H9 (cell line): Measurements from ENCODE around the gene SLC7A6. TPM values are rescaled to one million over a fixed set of nuclear protein-coding genes. Genes with fewer than 3 reads are reported as not detected.

Experiments
- DNase-seq: peaks from one replicate; pipeline ENCODE4 v3.0.0-alpha.2; 2017
- H2AFZ ChIP-seq: one replicate; pipeline ENCODE4 v1.6.1; 2013; ENCODE audit warnings: mild to moderate bottlenecking, low read length, control low read depth, moderate library complexity
- H2AK5ac ChIP-seq: 2 replicates; pipeline ENCODE4 v1.6.1; 2013; ENCODE audit warnings: low read length, control low read depth, mixed read lengths; ENCODE audit not compliant: insufficient read length
- H2BK120ac ChIP-seq: one replicate; pipeline ENCODE4 v1.6.1; 2013; ENCODE audit warnings: low read depth, mild to moderate bottlenecking, low read length, control low read depth, inconsistent platforms; ENCODE audit not compliant: poor library complexity, severe bottlenecking
- H2BK12ac ChIP-seq: 2 replicates; pipeline ENCODE4 v1.6.1; 2013; ENCODE audit warnings: low read length, control low read depth, mixed read lengths, low read depth; ENCODE audit not compliant: insufficient read length
- H2BK15ac ChIP-seq: 2 replicates; pipeline ENCODE4 v1.6.1; 2013; ENCODE audit warnings: low read depth, low read length, control low read depth
- H2BK20ac ChIP-seq: one replicate; pipeline ENCODE4 v1.6.1; 2013; ENCODE audit warnings: low read depth, mild to moderate bottlenecking, low read length, control low read depth, inconsistent platforms; ENCODE audit not compliant: poor library complexity, severe bottlenecking
- H2BK5ac ChIP-seq: 2 replicates; pipeline ENCODE4 v1.6.1; 2013; ENCODE audit warnings: low read length, control low read depth, mixed read lengths; ENCODE audit not compliant: insufficient read length
- H3K14ac ChIP-seq: 2 replicates; pipeline ENCODE4 v1.6.1; 2013; ENCODE audit warnings: low read length, control low read depth; ENCODE audit not compliant: insufficient read depth
- H3K18ac ChIP-seq: 2 replicates; pipeline ENCODE4 v1.6.1; 2013; ENCODE audit warnings: low read depth, mild to moderate bottlenecking, mixed read lengths, low read length, control low read depth; ENCODE audit not compliant: insufficient read length
- H3K23ac ChIP-seq: 2 replicates; pipeline ENCODE4 v1.6.1; 2013; ENCODE audit warnings: low read length, control low read depth, mixed read lengths, low read depth; ENCODE audit not compliant: insufficient read length
- H3K23me2 ChIP-seq: 2 replicates; pipeline ENCODE4 v1.6.1; 2013; ENCODE audit warnings: low read depth, mild to moderate bottlenecking, mixed read lengths, low read length, control low read depth; ENCODE audit not compliant: insufficient read length, poor library complexity, severe bottlenecking
- H3K27ac ChIP-seq: 2 replicates; pipeline ENCODE4 v1.5.1; 2013; ENCODE audit warnings: low read length, control low read depth, mixed read lengths, low read depth; ENCODE audit not compliant: insufficient read length
- H3K27me3 ChIP-seq: 2 replicates; pipeline ENCODE4 v1.6.1; 2013; ENCODE audit warnings: low read length, control low read depth, inconsistent platforms; ENCODE audit not compliant: insufficient read depth
- H3K4ac ChIP-seq: 2 replicates; pipeline ENCODE4 v1.6.1; 2013; ENCODE audit warnings: low read depth, mild to moderate bottlenecking, control low read depth, inconsistent platforms, low read length, moderate library complexity
- H3K4me1 ChIP-seq: 2 replicates; pipeline ENCODE4 v1.6.1; 2013; ENCODE audit warnings: low read length, control low read depth, inconsistent platforms; ENCODE audit not compliant: insufficient read depth
- H3K4me2 ChIP-seq: 2 replicates; pipeline ENCODE4 v1.6.1; 2013; ENCODE audit warnings: low read length, control low read depth, mixed read lengths; ENCODE audit not compliant: insufficient read length, insufficient read depth
- H3K56ac ChIP-seq: 2 replicates; pipeline ENCODE4 v1.6.1; 2013; ENCODE audit warnings: low read depth, mild to moderate bottlenecking, mixed read lengths, low read length, control low read depth; ENCODE audit not compliant: insufficient read length
- H3K79me1 ChIP-seq: 2 replicates; pipeline ENCODE4 v1.6.1; 2013; ENCODE audit warnings: low read depth, mild to moderate bottlenecking, moderate library complexity, low read length, control low read depth, inconsistent platforms; ENCODE audit not compliant: insufficient read depth, poor library complexity, severe bottlenecking
- H3K79me2 ChIP-seq: 2 replicates; pipeline ENCODE4 v1.6.1; 2013; ENCODE audit warnings: low read length, control low read depth, inconsistent platforms; ENCODE audit not compliant: insufficient read depth
- H3K9ac ChIP-seq: 2 replicates; pipeline ENCODE4 v1.6.1; 2013; ENCODE audit warnings: low read length, control low read depth, mixed read lengths; ENCODE audit not compliant: insufficient read length; ENCODE audit errors: extremely low read depth
- H3K9me3 ChIP-seq: one replicate; pipeline ENCODE4 v1.6.1; 2013; ENCODE audit warnings: low read depth, low read length, inconsistent platforms; ENCODE audit not compliant: control insufficient read depth
- H3T11ph ChIP-seq: one replicate; pipeline ENCODE4 v1.6.1; 2013; ENCODE audit warnings: mild to moderate bottlenecking, low read length, control low read depth, inconsistent platforms
- H4K20me1 ChIP-seq: one replicate; pipeline ENCODE4 v1.6.1; 2013; ENCODE audit not compliant: control insufficient read depth, insufficient read length, insufficient read depth
- H4K5ac ChIP-seq: 2 replicates; pipeline ENCODE4 v1.6.1; 2013; ENCODE audit warnings: low read depth, mild to moderate bottlenecking, mixed read lengths, low read length, control low read depth; ENCODE audit not compliant: insufficient read length
- H4K8ac ChIP-seq: replicated peaks from 2 replicates; pipeline ENCODE4 v1.6.1; 2013; ENCODE audit warnings: low read length, control low read depth, mixed read lengths, low read depth; ENCODE audit not compliant: insufficient read length
- H4K91ac ChIP-seq: 2 replicates; pipeline ENCODE4 v1.6.1; 2013; ENCODE audit warnings: low read depth, mild to moderate bottlenecking, moderate library complexity, mixed read lengths, low read length, control low read depth; ENCODE audit not compliant: insufficient read length
- H3K27ac Mint-ChIP-seq, 3 experiments: 2 replicates in 2 of 3; 3 replicates in 1 of 3; pipeline ENCODE4 v1.8.0; 2020 to 2021; ENCODE audit warnings: mixed read lengths in 3 of 3, mild to moderate bottlenecking in 1 of 3, moderate library complexity in 1 of 3
- H3K27me3 Mint-ChIP-seq: 2 replicates; pipeline ENCODE4 v1.8.0; 2021; ENCODE audit warnings: low read depth, mild to moderate bottlenecking, moderate library complexity, mixed read lengths
- H3K36me3 Mint-ChIP-seq, 3 experiments: 2 replicates in 2 of 3; 3 replicates in 1 of 3; pipeline ENCODE4 v1.8.0; 2020 to 2021; ENCODE audit warnings: low read depth in 3 of 3, mixed read lengths in 3 of 3; ENCODE audit not compliant: insufficient read depth in 1 of 3
- H3K4me1 Mint-ChIP-seq, 2 experiments: 2 replicates each; pipeline ENCODE4 v1.8.0; 2020; ENCODE audit warnings: mixed read lengths in 2 of 2
- H3K4me3 Mint-ChIP-seq, 2 experiments: 2 replicates in 1 of 2; 3 replicates in 1 of 2; pipeline ENCODE4 v1.8.0; 2020 to 2021; ENCODE audit warnings: mild to moderate bottlenecking in 2 of 2, mixed read lengths in 2 of 2, moderate library complexity in 1 of 2
- H3K9me3 Mint-ChIP-seq, 2 experiments: 2 replicates in 1 of 2; 3 replicates in 1 of 2; pipeline ENCODE4 v1.8.0; 2020; ENCODE audit warnings: mild to moderate bottlenecking in 2 of 2, mixed read lengths in 2 of 2, moderate library complexity in 1 of 2
- WGBS: extraction: QIAGEN DNeasy Blood & Tissue Kit; methylation state at CpG from one replicate; pipeline ENCODE4 v1.1.7; 2013; ENCODE audit warnings: missing lambda C conversion rate, low lambda C conversion rate, mixed read lengths; ENCODE audit not compliant: insufficient read length; ENCODE audit errors: extremely low coverage; 5-methylcytosine and 5-hydroxymethylcytosine counted together
- total RNA-seq: library from RNA; stranded (reverse); gene quantifications from 2 replicates; pipeline ENCODE4 v1.2.1, GENCODE V29; 2021
- TF ChIP-seq, protein P1 (sequence below): fragments of 200-600 bp; sonication (generic); conservative IDR thresholded peaks from 3 replicates; pipeline ENCODE4 v1.8.0; 2021; ENCODE audit warnings: antibody characterized with exemption, mild to moderate bottlenecking

Gene SLC7A6
- total RNA-seq, 1 experiment from 2014 or later = 21.1 TPM

DNA sequence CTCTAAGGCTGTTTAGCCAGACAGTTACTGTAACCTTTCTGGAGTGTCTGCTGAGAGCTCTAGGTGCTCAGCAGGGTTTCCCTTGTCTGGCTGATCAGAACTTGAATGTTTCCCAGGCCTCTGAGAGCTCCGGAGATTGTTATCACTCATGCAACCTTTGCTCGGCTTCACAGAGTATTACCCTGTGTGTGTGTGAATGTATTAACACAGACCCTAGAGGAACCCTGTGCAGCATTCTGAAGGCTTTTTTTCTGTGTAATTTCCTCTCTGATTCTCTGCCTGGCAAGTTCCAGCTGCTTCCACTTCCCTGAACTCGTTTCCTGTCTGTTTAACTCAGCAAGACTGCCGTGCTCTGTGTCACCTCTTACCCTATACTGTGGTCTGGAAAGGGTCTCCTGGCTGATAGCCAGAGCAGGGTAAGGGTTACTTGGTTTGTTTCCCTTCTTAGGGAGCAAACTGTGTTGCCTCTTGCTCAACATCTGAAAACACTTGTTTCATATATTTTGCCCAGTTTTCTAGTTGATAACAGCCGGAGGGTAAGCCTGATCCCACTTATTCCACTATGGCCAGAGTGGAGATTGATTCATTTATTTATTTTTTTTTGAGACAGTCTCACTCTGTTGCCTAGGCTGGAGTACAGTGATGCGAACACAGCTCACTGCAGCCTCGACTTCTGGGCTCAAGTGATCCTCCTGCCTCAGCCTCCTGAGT lies 68.2 kb downstream of the SLC7A6 start:
- Histone ChIP-seq H4K91ac (no peak overlapping the region), H3K4me1 (no peaks in the 10 kb centered on the region), H3K9me3 (no peaks in the 10 kb centered on the region), H3K4me2 (no peak overlapping the region), H3K18ac (no peak overlapping the region), H4K20me1 (no peaks in the 10 kb centered on the region), H2AK5ac (no peak overlapping the region), H3K4ac (no peak overlapping the region), H3K27ac (no peak overlapping the region), H3T11ph (no peak overlapping the region), H2BK12ac (no peak overlapping the region), H3K79me1 (no peaks in the 10 kb centered on the region), H2AFZ (no peak overlapping the region), H3K56ac (no peak overlapping the region), H3K23ac (no peak overlapping the region), H2BK120ac (no peak overlapping the region), H4K8ac (no peak overlapping the region), H3K27me3 (no peaks in the 10 kb centered on the region; the same call in 1 of the 2 replicates), H4K5ac (no peak overlapping the region), H3K23me2 (no peaks in the 10 kb centered on the region), H3K14ac (no peak overlapping the region), H2BK20ac (no peak overlapping the region), H3K9ac (no peak overlapping the region), H3K79me2 (no peaks in the 10 kb centered on the region), H2BK15ac (no peak overlapping the region), H2BK5ac (no peak overlapping the region)
- Mint-ChIP-seq H3K27me3 (no peaks in the 10 kb centered on the region), H3K4me3 (no peak overlapping the region), H3K27ac (peak overlapping the region in 2 of 3 experiments; percentile 43 to 63; a peak in 4 of 7 replicates), H3K9me3 (no peaks in the 10 kb centered on the region), H3K36me3 (peaks cover 8 to 51% (median 32%) of the 10 kb centered on the region in 3 experiments; a peak in 6 of 7 replicates), H3K4me1 (peaks cover 3 to 6% of the 10 kb centered on the region in 2 experiments; a peak in 3 of 4 replicates)
- TF ChIP-seq, protein P1, sequence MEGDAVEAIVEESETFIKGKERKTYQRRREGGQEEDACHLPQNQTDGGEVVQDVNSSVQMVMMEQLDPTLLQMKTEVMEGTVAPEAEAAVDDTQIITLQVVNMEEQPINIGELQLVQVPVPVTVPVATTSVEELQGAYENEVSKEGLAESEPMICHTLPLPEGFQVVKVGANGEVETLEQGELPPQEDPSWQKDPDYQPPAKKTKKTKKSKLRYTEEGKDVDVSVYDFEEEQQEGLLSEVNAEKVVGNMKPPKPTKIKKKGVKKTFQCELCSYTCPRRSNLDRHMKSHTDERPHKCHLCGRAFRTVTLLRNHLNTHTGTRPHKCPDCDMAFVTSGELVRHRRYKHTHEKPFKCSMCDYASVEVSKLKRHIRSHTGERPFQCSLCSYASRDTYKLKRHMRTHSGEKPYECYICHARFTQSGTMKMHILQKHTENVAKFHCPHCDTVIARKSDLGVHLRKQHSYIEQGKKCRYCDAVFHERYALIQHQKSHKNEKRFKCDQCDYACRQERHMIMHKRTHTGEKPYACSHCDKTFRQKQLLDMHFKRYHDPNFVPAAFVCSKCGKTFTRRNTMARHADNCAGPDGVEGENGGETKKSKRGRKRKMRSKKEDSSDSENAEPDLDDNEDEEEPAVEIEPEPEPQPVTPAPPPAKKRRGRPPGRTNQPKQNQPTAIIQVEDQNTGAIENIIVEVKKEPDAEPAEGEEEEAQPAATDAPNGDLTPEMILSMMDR = no peak
- no peak for DNase-seq
- no CpG with 5 or more reads among the region's 7 CpGs for WGBS
